Measurements from ENCODE around the gene ATXN1. TPM values are rescaled to one million over a fixed set of nuclear protein-coding genes. Genes with fewer than 3 reads are reported as not detected.

The ATXN1 gene
- total RNA-seq, 1 experiment from 2014 or later, result 8.1 TPM

GRCh38 chr6:16318953-16319720, 442.1 kb downstream of the ATXN1 start:
- no peak overlapping the region for H3K4me3 Mint-ChIP-seq
- no peaks in the 10 kb centered on the region for H3K36me3 Mint-ChIP-seq
- ChIA-PET POLR2A (no interaction called here), CTCF (interaction anchor here (0.5 to 1.5 kb wide), 4 partner anchors 13 to 96 kb away, joined by 3 to 12 read pairs (median 4); no protein-coding TSS in a partner anchor)
- TF ChIP-seq ZNF263 (CRISPR knock-in tag; IDR thresholded peaks at IDR 0.05; ENCODE audit: low read depth) (no peak), ARID4B (CRISPR knock-in tag; IDR thresholded peaks at IDR 0.05; ENCODE audit: borderline replicate concordance) (no peak), MLX (CRISPR knock-in tag; IDR thresholded peaks at IDR 0.05) (no peak), EMX1 (CRISPR knock-in tag; IDR thresholded peaks at IDR 0.05) (no peak), USF1 (CRISPR knock-in tag; IDR thresholded peaks at IDR 0.05) (no peak), FOXK1 (CRISPR knock-in tag; IDR thresholded peaks at IDR 0.05) (no peak), TEAD4 (CRISPR knock-in tag; IDR thresholded peaks at IDR 0.05) (no peak), MYBL2 (CRISPR knock-in tag; IDR thresholded peaks at IDR 0.05) (no peak), ZNF138 (CRISPR knock-in tag; conservative IDR thresholded peaks at IDR 0.05) (no peak), ZNF232 (CRISPR knock-in tag; IDR thresholded peaks at IDR 0.05) (no peak), ZNF512 (CRISPR knock-in tag; IDR thresholded peaks at IDR 0.05; ENCODE audit: borderline replicate concordance) (no peak), ATF3 (CRISPR knock-in tag; conservative IDR thresholded peaks at IDR 0.05) (no peak)
- no peaks in the 10 kb centered on the region for H3K27me3 Mint-ChIP-seq (ENCODE audit: low read depth)
- H3K9me3 Mint-ChIP-seq, result no peaks in the 10 kb centered on the region
- no peak overlapping the region for H3K27ac Mint-ChIP-seq
- H3K4me1 Mint-ChIP-seq, result peaks cover 37% of the 10 kb centered on the region
- DNase-seq (ENCODE audit: low spot score) (no peak), ATAC-seq (no peak)

- no peak for DNase-seq (ENCODE audit: low spot score)
- TF ChIP-seq HMGXB4 (CRISPR knock-in tag; IDR thresholded peaks at IDR 0.05) (no peak), IRF2 (CRISPR knock-in tag; IDR thresholded peaks at IDR 0.05; ENCODE audit: borderline replicate concordance, low read depth) (no peak), ATF2 (CRISPR knock-in tag; IDR thresholded peaks at IDR 0.05; ENCODE audit: borderline replicate concordance, low read depth) (no peak), FOXK1 (CRISPR knock-in tag; IDR thresholded peaks at IDR 0.05) (no peak), NR2C2 (CRISPR knock-in tag; IDR thresholded peaks at IDR 0.05) (no peak), MYBL2 (CRISPR knock-in tag; IDR thresholded peaks at IDR 0.05) (no peak), ZBTB43 (CRISPR knock-in tag; IDR thresholded peaks at IDR 0.05) (no peak), ZNF423 (CRISPR knock-in tag; IDR thresholded peaks at IDR 0.05) (no peak), USF1 (CRISPR knock-in tag; IDR thresholded peaks at IDR 0.05) (no peak), RORB (CRISPR knock-in tag; IDR thresholded peaks at IDR 0.05) (no peak)
- Mint-ChIP-seq H3K9me3 (no peaks in the 10 kb centered on the region), H3K4me3 (no peak overlapping the region), H3K4me1 (peaks cover 32% of the 10 kb centered on the region), H3K27ac (no peak overlapping the region), H3K36me3 (no peaks in the 10 kb centered on the region), H3K27me3 (ENCODE audit: low read depth) (no peaks in the 10 kb centered on the region)
- POLR2A ChIA-PET, result no interaction called here
- no peak for ATAC-seq
- CTCF ChIA-PET, result interaction anchor here (0.5 to 2.3 kb wide), 5 partner anchors 13 to 97 kb away, joined by 3 to 12 read pairs (median 6); no protein-coding TSS in a partner anchor
These were observed 442.7 kb downstream of the ATXN1 start for GRCh38 chr6:16318538-16318937.

Measured in WTC11 (cell line).